ENCODE results near the gene ERFL. TPM values are rescaled to one million over a fixed set of nuclear protein-coding genes. Genes with fewer than 3 reads are reported as not detected.

The ERFL gene
- total and polyA plus RNA-seq, 5 donors = 0.02 to 0.20 TPM; not detected in 3

Small RNAs within 50 kb of the gene (microRNA-seq; reads per million reads assigned to microRNA genes)
- 0 reads per million in 2 donors for gene MIR6797

Other genes starting within 250 kb of the ERFL start
- not detected for gene CEACAM7, start 240.2 kb downstream of the ERFL start, total RNA-seq
- gene CEACAM7, start 240.2 kb downstream of the ERFL start, polyA plus RNA-seq = not detected
- gene CEACAM5, start 219.8 kb downstream of the ERFL start, total RNA-seq = not detected
- 0.07 TPM for gene CEACAM5, start 219.8 kb downstream of the ERFL start, polyA plus RNA-seq
- under 1 TPM in 1 of 4 donors, not detected in 3; 0.36 TPM for gene CEACAM6, start 172.9 kb downstream of the ERFL start, total RNA-seq
- not detected for gene CEACAM6, start 172.9 kb downstream of the ERFL start, polyA plus RNA-seq
- gene CEACAM3, start 131.9 kb downstream of the ERFL start, total RNA-seq = under 1 TPM in 2 of 4 donors, not detected in 2; 0.29 to 0.59 TPM
- 0.07 TPM for gene CEACAM3, start 131.9 kb downstream of the ERFL start, polyA plus RNA-seq
- not detected for gene LYPD4, start 83.8 kb downstream of the ERFL start, total RNA-seq
- not detected for gene LYPD4, start 83.8 kb downstream of the ERFL start, polyA plus RNA-seq
- gene DMRTC2, start 83.4 kb downstream of the ERFL start, total RNA-seq = not detected
- not detected for gene DMRTC2, start 83.4 kb downstream of the ERFL start, polyA plus RNA-seq
- 100 to 1,000 TPM; 625 to 784 (median 741) TPM for gene RPS19, start 68.2 kb downstream of the ERFL start, total RNA-seq
- 863 TPM for gene RPS19, start 68.2 kb downstream of the ERFL start, polyA plus RNA-seq
- gene CD79A, start 51.2 kb downstream of the ERFL start, total RNA-seq = under 1 TPM in 2 of 4 donors, not detected in 2; 0.37 to 0.58 TPM
- 0.09 TPM for gene CD79A, start 51.2 kb downstream of the ERFL start, polyA plus RNA-seq
- 10 to 100 TPM; 39.7 to 43.9 (median 40.8) TPM for gene ARHGEF1, start 45.3 kb downstream of the ERFL start, total RNA-seq
- gene ARHGEF1, start 45.3 kb downstream of the ERFL start, polyA plus RNA-seq = 42.8 TPM
- gene RABAC1, start 30.9 kb upstream of the ERFL start, total RNA-seq = 100 to 1,000 TPM in 1 of 4 donors, 10 to 100 TPM in 3; 79.6 to 113 (median 90.3) TPM
- gene RABAC1, start 30.9 kb upstream of the ERFL start, polyA plus RNA-seq = 140 TPM
- 100 to 1,000 TPM; 194 to 295 (median 234) TPM for gene ATP1A3, start 65.8 kb upstream of the ERFL start, total RNA-seq
- gene ATP1A3, start 65.8 kb upstream of the ERFL start, polyA plus RNA-seq = 104 TPM
- 10 to 100 TPM; 12.5 to 18.3 (median 14.6) TPM for gene GRIK5, start 141.8 kb upstream of the ERFL start, total RNA-seq
- gene GRIK5, start 141.8 kb upstream of the ERFL start, polyA plus RNA-seq = 8.9 TPM
- gene ZNF574, start 147.7 kb upstream of the ERFL start, total RNA-seq = 1 to 10 TPM; 8.4 to 9.3 (median 8.5) TPM
- gene ZNF574, start 147.7 kb upstream of the ERFL start, polyA plus RNA-seq = 5.2 TPM
- 1 to 10 TPM; 1.4 to 1.6 (median 1.6) TPM for gene POU2F2, start 204.0 kb upstream of the ERFL start, total RNA-seq
- gene POU2F2, start 204.0 kb upstream of the ERFL start, polyA plus RNA-seq = 0.77 TPM